Measurements from ENCODE around the gene CILP.

- TF ChIP-seq CTCF (IDR thresholded peaks at IDR 0.05) (no peak), POLR2A (IDR thresholded peaks at IDR 0.05) (no peak)
Observed at GRCh38 chr15:65176056-65176455, 35.2 kb downstream of the CILP start.

Measured in prostate gland (tissue), 2 donors.